Activated CD4-positive, CD25-positive, alpha-beta regulatory T cell treated with anti-CD3 and anti-CD28 coated beads, Interleukin-2, amount 50 U/mL, for 24 hours (primary cell): ENCODE results near the gene GRB7.
A peak's percentile ranks its signal among the peaks of the same experiment; 100 is the strongest.
"Not testable (repeated sequence)": the region's sequence is repeated elsewhere in the genome, so short reads cannot be mapped to it uniquely, and the experiment has no call there.

ENCODE experiments used
- ATAC-seq, 2 donors: fragments of 150-1000 bp; cut with Tn5 transposase; one replicate each; pipeline ENCODE4 v1.10.0; 2021; ENCODE audit warnings: mild to moderate bottlenecking in 1 of 2, moderate library complexity in 1 of 2

The GRB7 gene

DNA sequence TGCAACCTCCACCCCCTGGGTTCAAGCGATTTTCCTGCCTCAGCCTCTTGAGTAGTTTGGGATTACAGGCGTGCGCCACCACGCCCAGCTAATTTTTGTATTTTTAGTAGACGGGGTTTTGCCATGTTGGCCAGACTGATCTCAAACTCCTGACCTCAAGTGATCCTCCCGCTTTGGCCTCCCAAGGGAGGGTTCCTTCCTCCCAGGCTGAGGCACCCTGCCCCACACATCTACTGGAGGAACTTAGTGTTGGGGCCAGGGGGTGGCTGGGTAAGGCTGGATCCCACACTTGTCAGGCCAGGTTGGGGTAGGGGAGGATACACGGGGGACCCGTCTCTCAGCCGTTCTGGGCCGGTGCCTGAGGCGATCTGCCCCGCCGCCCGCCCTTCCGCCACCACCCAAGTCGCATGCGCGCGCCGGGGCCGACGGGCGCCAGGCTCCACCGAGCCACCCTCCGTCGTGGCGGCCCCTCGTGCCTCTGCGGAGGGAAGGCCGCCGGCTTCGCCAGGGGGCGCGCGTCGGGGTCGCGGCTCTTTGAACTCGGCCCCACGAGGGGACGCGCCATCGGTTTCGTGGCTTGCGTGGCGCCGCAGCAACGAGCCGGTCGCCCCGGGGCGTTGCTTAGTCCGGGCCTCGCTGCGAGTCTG lies 15.9 kb downstream of the GRB7 start:
- ATAC-seq, result peak; percentile 11 to 17

DNA sequence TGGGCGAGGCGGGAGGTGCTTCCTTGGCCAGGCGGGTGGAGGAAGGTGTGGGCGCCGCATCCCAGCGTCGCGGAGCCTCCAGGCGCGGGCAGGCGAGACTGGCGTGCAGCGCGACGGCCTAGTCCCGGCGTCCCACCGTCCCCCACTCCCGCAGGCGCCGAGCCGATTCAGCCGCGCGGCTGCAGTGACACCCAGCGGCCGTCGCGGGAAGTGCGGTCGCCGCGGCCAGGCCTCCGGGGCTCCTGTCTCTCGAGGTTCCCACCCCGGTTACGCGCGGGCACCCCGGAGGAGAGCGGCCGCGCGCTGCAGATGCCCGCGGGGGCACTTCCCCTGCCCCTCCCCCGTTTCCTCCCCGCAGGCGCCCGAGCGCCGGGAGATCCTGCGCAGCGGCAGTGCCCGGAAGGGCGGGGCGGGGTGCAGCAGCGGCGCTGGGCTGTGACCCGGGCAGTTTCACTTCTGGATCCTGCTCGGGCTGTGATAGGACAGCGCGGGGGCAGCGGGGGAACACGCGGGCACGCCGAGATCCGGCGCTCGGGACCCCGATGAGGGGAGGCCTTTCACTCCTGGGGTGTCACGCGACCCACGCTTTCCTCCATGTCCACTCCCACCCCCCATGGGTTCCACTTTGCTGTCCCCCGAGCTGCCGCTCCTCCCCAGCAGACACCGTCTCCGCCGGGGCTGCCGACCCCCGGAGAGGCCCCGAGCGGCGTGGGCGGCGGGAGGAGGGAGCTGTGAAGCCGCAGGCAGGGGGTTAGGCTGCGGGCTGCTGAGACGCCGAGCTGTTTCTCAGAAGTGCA lies 16.6 kb downstream of the GRB7 start:
- ATAC-seq, result peak; percentile 80 to 85

DNA sequence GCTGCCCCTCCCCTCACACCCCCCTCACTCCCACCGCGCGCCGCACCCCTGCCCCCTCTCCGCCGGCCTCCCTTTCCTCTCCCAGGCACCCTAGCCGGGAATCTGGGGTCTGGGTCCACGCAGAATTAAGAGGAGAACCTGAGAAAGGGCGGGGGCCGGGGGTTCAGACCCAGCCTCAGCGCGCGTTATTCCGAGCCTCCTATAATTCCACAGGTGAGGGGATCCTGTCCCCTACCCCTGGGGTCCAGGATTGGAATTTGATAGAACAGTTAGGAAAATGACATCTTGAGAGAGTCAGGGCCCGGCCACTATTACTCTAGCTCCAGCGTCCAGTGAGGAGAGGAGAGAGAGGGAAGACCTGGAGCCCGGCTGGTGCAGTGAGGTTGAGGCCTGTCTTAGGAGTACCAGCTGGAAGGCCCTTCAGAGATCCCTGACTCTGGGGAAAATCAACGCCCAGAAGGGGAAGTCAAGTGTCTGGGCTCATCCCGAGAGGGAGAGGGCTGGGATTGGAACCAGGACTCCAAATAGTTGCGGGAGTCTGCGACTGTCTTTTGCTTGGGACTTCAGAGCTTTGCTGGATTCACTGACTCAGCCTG lies 17.3 kb downstream of the GRB7 start:
- no peak for ATAC-seq

DNA sequence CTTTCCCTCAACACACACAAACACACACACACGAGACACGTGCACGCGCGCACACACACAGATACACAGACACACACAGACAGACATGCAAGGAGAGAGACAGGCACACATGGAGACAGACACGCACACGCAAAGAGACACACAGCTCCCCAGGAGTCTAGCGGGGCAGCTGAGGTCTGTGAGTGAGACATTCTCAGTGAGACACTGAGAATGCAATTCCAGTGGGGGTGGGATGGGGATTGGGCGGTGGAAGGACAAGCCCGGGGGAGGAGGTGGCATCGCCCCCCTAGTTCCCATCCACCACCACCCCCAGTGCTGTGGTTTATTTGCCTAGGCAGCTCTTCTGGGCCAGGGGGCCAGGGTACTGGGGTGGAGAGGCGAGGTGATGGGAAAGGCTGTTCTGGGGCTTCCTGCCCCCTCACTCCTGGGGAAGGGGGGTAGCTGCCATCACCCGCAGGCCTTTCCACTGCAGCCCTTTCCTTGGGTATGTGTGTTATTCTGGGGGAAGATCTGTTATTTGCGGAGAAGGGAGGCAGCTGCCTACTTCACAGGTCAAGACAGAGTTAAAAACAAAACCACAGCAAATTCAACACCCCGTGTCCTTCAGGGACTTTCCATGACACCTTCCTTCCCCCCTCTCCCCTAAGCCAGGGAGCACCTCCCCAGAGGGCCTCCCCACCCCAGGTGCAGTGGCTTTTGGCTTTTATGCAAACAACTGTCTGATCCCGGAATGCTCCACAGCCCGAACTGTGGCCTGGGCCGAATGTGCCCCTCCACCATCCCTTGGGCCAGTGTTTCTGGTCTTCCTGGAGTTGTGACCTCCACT lies 18.0 kb downstream of the GRB7 start:
- no peak for ATAC-seq

DNA sequence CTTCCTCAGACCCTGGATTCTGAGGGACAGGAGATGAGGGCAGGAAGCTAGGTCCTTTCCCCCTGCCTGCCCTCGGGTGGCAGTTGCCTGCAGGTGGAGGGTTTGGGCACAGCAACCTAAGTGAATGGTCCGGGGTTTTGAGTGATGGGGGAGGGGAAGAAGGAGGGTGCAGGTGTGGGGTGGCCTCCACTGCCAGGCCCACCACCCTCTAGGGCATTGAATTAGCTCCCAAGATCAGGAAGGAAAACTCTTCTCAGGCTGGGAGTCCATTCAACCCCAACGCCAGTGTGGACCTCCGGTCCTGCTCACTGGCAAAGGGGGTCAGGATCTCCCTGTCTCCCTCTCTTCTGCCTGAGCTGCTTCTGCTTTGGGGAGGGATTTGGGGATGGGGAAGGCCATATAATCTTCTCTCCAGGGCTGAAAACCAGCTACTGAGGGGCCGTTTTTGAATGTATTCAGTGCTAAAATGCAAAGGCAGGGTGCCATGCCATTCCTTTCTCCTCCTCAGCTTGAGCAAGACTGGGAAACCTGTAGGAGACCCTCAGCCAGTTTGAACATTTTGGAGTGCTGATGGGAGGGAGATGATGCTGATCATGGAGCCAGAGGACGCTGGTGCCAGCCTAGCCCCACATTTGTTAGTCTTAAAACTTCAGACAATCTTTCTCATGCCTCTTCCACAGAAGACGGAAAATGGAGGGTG lies 18.8 kb downstream of the GRB7 start:
- ATAC-seq, result no peak

DNA sequence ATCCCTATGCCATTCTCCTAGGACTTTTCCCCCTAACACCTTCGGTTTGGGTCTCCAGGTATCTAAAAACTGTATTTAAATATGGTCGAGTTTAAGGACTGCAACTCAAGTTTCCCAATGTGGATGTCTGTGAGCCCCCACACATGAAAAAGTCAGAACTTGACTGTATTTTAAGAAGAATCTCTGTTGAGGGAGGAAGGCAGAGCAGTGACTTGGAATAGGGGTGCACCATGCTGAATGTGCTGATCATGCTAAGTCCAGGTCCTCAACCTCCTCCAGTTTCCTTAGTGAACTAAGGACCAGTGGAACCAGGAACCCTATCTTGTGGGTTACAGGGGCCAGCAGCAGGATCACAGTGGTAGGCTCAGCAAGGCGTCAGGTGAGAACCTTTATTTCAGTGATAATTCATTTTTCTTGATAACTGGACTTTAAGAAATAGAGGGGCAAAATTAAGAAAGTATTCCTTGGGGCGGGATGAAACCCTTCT lies 19.5 kb downstream of the GRB7 start:
- ATAC-seq, result no peak

DNA sequence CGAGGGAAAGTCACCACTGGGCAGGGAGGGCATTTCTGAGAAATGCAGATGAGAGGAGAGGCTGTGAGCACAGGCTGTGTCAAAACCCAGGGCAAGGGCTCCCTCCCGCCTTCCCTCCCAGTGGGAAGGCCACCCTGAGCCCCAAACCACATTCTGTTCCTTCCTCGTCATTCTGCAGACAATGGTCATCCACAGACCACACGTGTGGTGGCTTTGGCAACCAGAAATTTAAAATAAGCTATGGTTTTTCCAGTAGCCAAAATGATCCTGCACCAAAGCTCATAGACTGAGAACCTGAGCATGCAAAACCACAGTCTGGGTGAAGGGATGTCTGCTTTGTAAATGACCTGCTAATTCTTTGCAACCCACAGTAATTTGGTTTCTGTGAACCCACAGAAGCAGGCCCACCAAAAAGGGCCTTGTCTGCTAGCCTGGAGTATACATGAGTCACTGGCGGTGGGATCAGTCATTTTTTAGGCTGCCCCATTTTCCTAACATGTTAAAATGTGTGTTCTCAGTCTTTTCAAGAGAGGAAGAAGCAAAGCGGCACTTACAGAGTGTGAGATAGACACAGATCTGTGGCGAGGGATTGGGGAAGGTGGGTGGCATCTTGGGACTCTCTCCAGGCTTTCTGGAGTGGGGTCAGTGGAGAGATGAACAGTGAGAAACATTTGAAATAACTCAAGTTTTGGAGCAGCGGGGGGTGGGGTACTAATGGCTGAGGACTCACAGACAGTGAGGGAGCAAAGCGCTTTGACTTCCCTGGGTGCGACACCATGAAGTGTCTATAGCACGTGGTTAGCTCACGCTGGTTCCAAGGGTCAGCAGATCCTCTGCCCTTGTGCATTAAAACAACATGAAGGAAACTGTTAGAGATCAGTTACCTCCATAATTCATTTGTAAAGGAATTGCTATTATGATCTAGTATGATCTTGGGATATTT lies 20.5 kb downstream of the GRB7 start:
- ATAC-seq, result peak; percentile 25 to 37

DNA sequence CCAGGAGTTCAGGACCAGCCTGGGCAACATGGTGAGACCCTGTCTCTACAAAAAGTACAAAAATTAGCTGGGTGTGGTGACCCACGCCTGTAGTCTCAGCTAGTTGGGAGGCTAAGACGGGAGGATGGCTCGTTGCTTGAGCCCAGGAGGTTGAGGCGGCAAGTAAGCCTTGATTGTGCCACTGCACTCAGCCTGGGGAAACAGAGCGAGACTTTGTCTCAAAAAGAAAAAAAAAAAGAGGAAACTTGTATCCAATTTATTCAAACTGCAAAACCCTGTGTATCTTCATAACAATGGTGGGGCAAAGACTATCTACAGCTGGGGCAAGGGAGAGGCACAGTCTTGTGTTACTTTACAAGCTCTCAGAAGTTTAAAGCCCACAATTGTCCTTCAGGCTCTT lies 21.5 kb downstream of the GRB7 start:
- no peak for ATAC-seq

DNA sequence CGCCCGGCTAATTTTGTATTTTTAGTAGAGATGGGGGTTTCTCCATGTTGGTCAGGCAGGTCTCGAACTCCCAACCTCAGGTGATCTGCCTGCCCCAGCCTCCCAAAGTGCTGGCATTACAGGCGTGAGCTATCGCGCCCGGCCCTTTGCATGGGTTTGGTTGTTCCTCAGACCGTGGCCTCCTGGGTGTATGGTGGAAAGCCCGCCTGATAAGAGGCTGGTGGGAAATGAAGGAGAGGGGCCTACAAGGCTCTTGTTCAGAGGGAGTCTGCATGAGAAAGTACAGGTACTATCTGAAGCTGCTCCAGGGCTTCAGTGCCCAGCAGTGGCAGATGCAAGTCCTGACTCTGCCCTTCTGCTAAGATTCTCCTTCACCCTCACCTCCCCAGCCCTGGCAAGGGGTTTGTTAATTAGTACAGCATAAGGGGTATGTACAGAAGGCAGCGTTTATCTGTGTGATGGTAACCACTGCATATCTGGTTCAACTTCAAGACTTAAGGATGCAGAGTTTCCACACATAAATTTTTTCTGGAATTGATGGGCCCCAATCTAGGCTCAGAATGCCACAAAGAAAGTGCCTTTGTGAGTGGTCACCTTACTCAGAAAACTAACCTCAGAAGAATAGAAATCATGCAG lies 24.2 kb downstream of the GRB7 start:
- peak in 1 of 2 donors; percentile 5 for ATAC-seq

DNA sequence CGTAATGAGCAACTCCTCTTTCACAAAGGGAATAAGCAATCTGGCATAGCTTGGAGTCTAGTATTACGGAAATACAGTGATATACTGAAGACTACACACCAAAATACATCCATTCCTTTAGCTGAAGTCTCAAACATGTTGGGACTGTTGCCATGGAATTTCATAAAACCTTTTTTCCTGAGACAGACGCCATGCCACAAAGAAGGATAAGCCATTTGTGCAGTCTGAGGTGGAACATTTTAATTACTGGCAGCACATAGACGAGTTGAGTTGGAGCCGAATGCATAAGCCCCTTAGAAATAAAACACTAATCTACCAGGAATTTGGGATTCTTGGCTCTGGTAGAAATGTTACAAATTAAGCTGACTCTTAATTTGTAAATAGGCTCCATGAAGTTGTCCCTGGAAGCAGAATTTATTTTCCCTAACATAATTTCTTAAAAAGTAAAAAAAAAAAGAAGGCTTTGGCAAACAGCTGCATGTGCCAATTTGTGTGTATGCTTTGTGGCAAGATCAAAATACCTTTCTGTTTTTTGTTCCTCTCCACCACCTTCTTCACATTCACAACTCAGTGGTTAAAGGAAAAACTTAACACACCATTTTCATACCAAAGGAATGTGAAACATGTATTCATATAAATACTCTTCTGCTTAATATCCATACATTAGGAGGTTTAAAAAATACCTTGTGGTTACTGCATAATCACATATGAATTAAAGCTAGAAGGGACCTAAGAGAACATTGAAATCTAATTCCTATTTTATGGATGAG lies 25.5 kb downstream of the GRB7 start:
- no peak for ATAC-seq

DNA sequence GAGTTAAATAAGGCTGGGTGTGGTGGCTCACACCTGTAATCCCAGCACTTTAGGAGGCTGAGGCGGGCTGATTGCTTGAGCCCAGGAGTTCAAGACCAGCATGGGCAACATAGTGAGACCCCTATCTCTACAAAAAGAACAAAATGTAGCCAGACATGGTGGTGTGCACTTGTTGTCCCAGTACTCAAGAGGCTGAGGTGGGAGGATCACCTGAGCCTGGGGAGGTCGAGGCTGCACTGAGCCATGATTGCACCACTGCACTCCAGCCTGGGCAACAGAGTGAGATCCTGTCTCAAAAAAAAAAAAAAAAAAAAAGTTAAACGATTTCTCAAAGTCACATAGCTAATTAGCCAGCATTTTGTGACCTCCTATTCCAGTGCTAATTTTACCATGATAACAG lies 26.4 kb downstream of the GRB7 start:
- ATAC-seq, result not testable (repeated sequence)

DNA sequence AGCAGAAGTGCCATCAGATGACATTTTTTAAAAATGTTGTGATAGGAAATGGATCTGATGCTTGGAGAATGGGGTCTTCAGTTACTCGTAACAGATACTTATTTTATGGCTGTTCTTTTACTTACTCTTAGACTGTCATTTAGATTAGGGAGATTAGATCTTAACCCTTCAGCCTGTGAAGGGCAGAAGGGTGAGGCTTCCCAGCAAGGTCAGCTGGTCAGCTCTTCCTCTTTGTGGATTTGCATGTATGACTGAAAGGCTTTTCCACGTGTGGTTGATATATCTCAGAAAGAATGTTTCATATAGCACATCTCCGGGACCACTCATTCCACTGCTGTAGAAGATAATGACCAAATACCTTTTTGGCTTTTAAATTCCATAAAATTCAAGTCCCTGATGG lies 27.4 kb downstream of the GRB7 start:
- no peak for ATAC-seq

DNA sequence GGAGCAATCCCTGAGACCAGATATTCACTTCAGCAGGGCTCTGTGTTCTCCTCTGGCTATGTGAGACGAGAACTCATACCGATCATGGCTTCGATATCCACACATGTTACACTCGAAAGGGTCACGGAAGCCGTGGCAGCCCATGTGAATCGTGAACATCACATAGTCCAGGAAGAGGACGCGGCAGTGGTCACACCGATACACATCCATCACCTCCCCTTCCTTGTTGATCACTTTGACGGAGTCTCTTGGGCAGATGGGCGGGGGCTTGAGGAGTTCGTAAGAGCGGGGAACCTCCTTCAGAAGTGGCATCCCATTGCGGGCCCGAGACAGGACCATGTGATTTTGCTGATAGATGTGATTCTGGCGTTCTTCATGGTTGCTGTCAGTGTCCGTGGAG lies 28.0 kb downstream of the GRB7 start:
- ATAC-seq, result no peak

DNA sequence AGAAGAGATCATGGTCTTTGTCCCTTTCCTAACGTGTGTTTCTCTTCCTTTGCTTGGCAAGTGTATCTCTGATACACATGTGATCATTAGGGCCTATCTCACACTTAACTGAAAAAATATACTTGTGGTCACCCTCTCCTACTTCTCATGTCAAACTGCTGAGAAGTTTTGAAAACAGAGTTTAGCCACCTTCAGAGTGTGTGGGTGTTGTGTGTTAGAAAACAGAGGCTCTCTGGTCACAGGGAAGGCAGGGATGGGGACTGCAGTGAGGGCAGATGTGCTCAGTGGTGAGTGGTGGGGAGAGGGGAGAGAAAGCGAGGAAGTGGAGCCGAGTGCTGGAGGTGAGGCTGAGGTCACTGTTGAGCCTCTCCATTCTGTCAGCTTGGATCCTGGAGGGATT lies 29.4 kb downstream of the GRB7 start:
- no peak for ATAC-seq

DNA sequence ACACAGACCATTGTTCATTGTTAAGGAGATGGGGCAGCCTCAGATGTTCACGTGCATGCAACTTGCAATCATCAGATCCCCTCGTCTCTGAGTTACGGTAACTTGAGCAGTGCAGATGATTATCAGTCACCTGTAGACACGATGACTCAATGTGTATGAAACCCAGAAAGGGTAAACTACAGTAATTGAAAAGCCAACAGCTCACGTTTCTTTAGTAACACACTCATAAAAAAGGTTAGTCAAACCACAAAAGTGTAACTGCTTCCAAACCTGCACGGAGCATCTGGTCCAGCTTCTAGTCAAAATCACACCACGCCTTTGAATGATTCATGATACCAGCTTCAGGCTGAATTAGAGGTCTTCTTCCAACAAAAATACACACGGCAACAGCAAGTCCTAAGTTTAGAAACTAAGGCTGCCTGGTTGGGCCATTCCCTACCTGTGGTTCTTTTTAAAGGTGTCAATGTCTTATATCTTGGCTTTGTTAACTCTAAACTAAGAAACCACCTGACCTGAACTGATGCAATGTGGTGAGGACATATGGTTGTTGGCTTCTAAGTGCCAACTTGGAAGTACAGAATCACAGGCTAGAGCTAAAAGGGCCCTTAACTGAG lies 32.3 kb downstream of the GRB7 start:
- peak; percentile 85 to 86 for ATAC-seq

DNA sequence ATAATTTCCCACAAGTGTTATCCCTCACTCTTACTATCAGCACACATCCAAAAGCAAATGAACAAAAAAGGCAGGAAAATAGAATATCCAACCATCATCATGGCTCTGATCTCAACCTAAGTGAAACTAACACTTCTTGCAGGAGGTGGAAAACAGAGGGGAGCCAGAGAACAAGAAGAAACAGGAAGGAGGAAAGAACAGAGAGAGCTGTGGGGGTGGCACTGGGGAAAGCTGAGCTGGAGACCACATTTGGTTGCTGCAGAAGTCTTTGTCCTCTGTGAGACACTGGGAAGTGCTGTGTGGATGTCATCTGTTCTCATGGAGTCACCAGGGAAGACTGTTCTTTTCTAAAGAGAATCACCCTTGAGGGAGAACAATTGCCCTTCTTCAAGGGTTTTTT lies 34.7 kb downstream of the GRB7 start:
- no peak for ATAC-seq

DNA sequence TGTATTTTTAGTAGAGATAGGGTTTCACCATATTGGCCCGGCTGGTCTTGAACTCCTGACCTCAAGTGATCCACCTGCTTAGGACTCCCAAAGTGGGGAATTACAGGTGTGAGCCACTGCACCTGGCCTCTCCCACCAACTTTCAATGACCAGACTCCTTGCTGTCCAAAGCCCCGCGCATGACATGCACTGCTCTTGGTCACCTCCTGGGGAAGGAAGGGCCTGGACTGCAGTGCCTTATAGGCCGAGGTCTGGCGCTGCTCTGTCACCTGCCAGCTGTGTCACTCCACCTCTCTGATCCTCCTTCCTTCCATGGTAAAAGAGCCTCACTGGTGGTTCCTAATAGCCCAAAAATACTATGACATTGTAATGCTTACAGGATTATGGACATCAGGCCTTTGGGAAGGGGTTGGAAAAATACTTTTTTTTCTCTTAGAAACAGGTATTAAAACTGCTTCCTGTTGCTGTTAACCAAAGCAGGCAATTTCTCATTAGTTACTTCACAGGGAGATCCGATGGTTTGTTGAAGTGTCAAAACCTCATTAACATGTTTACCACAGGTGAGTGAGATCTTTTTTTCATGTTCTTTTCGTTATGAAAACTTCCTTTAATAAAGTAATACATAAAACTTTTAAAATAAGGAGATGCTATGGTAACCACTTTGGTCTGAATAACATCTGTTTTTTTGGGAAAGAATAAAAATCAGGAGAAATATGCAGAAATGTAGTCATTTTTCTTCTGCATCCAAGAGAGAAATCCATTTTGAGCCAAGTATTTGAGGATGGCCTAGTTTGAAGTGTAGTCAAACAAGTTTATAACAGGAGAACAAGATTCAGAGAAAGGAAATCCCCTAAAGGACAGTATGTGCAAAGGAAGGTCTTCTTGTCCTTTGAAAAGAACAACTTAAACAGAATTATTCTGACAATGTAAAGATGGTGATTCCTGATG lies 35.5 kb downstream of the GRB7 start:
- no peak for ATAC-seq

DNA sequence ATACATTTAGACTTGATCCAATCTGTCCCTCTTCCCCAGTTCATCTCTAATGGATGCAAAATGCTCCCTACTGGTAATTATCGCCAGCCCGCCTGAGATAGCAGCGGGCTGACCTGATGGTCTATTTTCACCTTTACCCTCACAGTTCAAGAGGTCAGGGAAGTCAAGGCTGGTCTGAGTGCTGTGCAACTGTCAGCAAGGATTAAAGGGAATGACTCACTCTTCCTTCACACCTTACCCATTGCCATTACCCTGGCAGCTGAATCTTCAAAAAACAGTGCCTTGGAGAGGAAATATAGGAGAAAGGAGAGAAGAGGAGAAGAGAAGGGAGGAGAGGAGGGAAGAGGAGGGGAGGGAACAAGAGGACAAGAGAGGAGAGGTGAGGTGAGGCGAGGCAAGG lies 36.3 kb downstream of the GRB7 start:
- ATAC-seq, result no peak
